NCI-H446 treated with DMSO at 0.1 percent for 48 hours (cell line): ENCODE results near the gene LRRC55.

Experiments
- DNase-seq: peaks from one replicate; lab custom pipeline; 2025; lab: John Stamatoyannopoulos, UW

The LRRC55 gene

DNA sequence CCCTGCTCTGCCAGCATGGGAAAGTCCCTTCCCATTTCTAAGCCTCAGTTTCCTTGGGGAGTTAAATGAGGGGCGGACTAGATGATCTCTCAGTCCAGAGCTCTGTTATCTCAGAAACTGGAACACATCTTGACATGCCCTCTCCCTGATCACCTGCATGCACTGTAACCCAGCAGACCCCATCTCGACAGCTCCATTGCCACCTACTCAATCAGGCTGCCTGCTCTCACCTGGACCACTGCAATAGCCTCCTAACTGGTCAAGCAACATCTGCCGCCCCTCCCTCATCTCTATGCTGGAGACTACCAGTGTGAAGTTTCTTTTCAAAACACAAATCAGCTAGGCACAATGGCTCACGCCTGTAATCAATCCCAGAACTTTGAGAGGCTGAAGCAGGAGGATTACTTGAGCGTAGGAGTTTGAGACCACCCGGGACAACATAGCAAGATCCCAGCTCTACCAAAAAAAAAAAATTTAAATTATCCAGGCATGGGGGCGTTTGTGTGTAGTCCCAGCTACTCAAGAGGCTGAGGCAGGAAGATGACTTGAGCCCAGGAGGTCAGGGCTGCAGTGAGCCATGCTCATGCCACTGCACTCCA is 22.2 kb downstream of the LRRC55 start:
- no peak for DNase-seq

DNA sequence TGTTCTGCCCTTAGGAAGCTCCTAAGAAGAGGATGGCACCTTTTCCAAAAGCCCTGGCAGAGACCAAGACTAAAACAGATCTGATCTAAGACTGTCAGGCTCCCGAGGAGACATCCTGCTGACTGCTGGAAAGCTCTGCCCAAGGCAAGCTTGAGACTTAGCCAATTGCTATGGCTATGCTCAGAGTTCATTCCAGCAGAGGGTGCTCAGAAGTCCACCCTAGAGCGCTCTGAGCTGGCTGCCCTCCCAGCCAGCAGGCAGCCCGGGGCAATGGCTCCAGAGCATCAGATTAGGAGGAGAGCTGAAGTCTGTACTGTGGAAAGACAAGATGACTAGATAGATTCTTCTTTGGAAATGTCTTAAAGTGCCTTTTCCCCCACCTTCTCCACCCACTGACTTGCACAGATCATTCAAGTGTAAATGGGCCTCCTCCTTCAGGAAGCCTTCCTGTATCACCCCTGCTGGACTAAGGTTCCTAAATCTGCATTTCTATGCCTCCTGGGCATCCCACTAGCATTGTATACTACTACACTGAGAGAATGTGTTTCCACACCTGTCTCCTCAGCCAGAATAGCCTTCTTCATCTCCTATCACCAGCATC is 23.4 kb downstream of the LRRC55 start:
- DNase-seq, result no peak

DNA sequence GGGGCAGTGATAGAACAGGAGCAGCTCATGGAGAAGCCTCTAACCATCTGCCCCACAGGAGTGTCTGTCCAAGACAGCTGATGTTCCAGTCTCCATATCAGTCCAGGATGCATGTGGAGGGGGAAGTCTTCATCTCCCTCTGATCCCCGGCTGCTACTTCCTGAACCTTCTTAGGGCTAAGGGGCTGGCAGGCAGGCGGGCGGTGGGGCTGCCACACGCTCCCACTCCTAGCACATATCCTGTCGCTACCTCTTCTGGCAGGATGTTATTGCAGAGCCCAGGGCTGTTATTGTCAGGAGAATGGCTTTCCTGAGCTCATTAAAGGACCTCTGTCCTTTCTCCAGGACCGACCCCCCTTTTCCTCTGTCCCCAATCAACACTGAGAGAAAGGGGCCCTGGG is 25.4 kb downstream of the LRRC55 start:
- DNase-seq, result no peak

DNA sequence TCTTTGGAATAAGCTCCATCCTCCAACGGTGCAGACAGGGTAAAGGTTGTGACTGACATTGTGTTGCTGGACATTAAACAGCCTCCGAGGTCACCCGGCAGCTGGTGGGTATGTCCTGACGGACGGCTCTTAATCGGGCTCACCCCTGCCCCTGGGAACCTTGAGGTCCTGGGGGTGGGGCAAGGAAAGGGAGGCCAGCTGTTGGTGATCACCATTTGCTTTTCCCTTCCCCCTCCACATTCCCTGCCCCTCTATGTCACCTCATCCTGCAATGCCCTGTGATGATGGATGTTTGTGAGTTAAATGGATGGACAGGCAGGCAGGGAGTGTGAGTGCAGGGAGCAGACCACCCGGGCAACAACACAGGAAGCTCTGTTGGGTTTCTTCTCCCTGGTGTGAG is 29.0 kb downstream of the LRRC55 start:
- DNase-seq, result no peak

DNA sequence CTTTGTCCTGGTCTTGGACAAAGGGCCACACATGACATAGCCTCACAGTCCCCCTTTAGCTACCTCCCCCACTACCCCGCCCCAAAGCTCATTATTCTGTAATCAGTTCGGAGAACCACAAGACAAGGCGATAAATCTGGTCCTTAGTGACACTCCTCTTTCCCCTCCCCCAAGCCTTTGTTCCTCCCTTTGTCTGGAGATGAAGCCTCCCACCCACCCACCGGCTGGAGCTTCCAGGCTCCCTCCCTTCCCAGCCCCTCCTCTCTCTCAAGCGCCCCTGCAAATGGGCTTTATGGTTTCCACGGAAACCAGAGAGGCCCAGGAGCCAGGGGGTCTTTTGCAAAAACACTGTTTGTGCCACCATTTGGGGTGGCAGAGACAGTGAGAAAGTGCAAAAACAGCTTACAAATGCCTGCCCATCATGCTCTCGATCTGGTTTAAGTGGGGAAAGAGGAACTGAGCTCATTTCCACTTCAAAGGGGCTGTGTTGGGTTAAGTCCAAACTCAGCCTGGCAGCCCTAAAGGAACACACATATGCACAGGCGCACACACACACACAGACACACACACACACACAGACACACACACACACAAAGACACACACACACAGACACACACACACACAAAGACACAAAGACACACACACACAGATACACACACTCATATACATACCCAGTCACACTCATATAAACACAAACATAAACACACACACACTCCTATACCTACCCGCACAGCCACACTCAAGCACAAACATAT is 31.8 kb downstream of the LRRC55 start:
- DNase-seq, result no peak

DNA sequence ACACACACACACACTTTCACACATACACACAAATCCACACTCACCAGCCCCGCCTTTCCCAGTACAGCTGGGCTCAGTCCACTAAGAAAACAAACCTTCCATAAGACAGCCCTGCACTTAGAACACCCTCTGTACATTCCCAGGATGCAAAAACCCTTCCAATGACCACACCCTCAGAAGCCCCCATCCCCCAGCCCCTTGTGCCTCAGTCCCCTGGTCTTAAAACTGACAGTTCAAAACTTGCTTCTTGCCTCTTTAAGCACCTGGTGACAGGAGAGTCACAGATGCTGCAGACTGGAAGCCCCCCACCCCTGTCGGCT is 32.3 kb downstream of the LRRC55 start:
- no peak for DNase-seq

DNA sequence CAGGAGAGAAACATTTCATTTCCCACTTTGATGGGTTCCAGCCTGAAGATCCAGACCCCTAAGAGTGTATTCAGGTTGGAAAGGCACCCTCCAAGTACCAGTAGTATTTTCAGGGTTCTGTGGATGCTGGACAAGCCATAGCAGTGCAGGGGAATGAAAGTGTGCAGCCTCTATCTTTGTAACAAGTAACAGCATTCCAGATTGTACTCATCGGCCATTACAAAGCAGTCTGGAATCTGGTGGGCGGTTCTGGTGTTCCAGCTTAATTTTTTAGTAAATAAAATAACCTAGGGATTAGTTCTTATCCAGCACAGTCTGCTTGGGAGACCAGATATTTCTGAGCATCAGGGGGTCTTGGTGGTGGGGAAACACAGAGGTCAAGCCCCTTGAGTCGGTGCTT is 32.7 kb downstream of the LRRC55 start:
- DNase-seq, result no peak

DNA sequence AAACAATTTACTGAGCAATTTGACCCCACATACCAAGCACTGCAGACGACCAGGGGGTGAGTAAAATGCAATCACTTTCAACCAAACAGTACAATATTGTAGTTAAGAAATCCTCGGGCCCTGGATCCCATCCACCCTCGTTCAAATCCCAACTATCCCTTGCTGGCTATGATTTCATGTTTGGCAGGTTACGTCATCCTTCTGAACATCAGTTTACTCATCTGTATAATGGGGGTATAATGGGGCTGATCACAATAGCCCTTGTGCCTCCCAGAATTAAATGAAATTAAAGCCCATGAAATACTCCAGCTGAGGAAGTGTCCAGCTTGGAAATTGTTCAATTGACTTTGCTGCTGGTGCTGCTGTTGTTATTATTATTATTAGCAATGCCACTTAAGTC is 34.7 kb downstream of the LRRC55 start:
- no peak for DNase-seq

DNA sequence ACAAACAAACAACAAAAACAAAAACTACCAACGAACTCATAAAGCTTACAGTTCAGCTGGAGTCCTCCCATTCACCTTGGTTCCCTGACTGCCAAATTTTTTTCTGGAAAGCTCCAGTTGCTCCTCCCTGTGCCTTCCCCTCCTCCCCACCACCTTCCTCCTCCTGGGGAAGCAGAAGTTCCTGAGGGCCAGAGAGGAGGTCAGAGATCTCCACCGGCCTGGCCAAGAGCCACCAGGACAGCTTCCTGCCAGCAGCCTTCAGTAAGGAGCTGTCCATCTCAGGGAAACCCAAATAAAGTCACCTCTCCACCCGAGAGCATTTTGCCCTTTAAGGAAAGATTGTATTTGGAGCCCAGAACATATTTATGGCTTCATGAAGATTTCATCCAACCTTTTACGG is 35.3 kb downstream of the LRRC55 start:
- no peak for DNase-seq

DNA sequence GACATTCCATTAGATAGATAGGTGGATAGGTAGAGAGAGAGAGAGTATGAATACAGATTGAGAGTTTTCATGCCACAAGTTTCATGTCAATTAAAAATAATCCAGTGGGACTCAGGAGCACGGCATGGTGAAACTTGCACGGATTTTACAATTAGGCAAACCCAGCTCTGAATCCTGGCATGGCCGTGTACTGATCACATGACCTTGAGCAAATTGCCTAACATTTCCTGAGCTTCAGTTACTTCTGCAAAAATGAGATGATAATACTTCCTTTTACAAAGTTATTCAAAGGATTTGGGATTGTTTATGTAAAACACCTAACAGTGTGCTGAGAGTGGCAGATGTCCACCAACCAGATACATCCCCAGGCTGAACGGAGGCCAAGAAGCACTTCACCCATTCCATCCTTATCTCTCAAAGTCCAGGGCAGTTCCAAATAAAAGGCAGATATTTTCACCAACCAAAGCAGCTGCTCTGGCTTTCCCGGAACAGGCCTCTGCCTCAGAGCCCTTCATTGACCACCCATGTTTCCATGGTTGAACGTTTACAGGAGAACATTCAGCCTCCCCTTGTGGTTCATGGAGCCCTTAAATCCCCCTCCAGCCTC is 37.4 kb downstream of the LRRC55 start:
- no peak for DNase-seq

DNA sequence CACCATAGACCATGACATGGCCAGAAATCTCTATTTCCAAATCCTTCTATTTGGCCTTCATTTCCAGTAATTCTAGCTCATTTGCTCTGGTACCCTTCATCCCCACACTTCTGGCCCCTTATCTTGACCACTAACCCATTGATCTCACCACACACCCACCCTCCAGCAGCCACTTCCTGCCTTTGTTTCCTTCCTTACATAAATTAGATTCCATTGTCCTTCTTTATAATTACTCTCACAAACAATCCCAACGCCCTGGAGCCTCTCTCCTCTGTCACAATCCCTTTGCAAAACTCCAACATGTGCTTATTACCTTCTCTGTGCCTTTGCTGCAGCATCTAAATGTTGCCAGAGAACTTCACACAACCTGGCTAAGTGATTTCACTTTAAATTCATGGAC is 40.5 kb downstream of the LRRC55 start:
- DNase-seq, result no peak

DNA sequence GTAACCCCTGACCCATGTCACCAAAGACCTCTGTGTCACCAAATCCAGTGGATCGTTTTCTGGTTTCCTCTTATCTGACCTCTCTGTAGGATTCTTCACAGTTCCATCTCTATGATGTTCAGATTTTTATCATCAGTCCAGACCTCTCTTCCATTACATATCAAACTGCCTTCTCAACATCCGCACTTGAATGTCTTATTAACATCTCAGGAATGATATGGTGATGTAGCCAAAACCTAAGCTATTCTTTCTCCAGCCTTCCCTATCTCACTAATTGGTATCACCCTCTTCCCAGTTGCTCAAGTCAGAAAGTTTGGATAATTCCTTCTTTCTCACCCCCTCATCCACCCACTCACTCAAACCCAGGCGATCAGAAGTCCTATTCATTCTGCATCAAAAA is 41.8 kb downstream of the LRRC55 start:
- DNase-seq, result no peak

DNA sequence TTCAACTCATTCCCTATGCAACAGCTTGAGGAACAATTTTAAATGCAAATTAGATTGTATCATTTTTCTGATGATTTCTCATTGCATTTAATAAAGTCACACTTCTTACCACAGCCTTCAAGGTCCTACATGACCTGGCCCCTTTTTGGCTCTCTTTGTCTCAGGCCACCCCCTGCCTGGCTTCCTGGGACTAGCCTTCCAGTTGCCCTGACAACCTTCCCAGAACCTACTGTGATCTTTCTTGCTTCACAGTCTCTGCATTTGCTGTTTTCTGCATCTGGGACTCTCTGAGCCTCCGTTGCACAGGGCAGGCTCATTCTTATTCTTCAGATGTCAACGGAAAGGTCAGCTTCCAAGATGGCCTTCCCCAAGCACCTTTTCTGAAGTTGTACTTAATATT is 42.4 kb downstream of the LRRC55 start:
- no peak for DNase-seq

DNA sequence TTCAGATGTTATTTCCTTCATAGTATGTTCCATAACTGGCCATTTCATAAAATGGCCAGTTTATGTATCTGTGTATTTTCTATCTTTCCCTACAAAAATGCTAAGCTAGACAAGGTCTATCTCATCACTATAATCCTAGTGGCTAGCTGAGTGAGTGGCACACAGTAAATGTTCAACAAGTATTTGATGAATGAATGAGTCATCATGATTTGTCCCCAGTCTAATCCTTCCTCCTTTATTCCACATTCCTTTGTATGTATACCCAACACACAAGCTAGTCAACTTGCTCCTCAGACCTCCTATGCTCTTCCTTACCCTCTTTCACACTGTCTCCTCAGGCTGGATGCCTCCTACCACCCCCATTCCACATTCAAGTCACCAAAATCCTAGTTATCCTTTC is 42.8 kb downstream of the LRRC55 start:
- no peak for DNase-seq

DNA sequence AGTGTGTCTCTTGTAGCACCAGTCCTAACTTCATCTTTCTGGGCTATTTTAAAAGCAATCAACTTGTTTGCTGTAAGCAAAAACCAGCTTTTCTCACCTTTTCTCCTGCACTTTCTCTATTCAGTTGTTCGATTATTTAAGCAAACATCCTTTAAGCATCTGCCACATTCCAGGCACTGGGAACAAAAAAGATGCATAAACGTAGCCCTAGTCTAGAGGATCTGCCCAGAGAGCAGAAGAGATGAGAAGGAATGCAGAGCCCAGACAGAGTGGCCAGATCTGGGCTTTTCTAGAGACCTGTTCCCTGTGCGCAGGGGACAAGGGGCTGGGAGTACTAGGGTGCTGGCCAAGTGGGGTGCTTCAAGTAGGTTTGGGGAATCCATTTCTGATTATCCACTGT is 46.8 kb downstream of the LRRC55 start:
- no peak for DNase-seq

DNA sequence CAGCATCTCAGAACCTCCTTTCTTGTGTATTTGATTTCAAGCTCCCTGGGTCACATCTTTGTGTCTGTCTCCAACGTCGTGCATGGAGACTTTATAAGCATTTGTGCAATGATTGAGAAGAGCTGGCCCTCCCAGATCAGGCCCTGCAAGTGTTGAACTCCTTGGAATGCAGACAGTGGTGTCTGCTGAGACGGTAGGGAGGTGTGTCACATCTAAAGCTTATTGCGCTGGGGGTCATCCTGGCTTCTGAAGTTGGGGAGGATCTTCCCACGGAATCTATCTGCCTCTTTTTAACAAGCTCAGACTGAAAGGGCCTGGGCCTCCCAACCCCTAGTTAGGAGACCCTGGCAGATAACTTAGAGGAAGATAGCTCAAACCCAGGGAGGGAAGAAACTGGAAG is 48.6 kb downstream of the LRRC55 start:
- no peak for DNase-seq

DNA sequence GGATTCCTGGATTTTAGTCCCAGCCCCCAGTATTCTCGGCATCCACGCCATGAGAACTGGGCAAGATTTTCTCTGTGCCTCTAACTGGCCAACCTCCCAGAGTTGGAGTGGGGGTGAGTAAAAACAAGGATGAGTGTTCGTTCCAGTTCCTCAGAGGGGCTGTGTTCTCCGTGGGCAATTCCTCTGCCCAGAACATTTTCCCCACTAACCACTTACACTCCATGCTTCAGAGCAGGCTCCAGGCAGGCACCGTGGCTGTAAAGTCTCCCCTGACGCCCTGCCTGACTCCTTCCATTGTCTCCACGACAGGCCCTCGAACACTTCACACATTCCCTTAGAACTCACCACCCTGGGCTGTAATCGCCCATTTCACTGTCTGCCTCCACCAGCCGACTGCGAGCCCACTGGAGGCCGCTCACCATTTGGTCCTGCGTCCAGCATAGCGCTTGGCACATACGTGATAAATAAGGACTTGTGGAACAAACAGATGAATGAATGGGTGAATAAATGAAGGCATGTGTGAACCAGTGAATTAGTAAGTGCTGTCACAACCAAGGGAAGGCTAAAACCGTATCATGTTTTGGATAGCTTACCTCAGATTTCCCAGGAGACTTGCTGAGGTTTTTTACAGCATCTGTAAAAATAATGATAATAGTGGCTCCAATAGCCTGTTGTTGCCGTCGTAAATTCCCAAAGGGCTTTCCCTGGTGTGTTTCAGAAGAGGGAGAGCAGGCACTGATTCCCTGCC is 49.2 kb downstream of the LRRC55 start:
- DNase-seq, result no peak

DNA sequence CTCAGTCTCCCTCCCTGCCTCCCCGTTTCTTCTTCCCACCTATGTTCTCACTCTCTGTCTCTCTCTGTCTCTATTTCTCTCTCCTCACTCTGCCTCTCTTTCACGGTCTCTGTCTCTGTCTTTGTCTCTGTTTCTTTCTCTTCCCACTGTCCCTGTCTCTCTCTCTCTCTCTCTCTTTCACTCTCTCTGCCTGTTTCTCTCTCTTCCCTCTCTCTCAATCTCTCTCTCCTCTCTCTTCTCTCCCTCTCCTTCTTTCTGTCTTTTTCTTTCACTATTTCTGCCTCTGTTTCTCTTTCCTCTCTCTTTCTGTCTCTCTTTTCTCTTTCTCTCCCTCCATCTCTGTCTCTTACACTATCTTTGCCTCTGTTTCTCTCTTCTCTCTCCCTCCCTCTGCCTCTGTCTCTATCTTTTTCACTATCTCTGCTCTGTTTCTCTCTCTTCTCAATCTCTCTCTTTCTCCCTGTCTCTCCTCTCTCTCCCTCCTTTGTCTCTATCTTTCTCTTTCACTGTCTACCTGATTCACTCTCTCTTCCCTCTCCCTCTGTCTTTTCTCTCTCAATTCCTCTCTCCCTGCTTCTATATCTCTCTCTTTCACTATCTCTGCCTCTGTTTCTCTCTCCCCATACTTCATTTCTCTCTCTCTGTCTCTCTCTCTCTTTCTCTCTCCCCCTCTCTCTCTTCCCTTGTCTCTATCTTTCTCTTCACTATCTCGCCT is 49.9 kb downstream of the LRRC55 start:
- DNase-seq, result no peak

DNA sequence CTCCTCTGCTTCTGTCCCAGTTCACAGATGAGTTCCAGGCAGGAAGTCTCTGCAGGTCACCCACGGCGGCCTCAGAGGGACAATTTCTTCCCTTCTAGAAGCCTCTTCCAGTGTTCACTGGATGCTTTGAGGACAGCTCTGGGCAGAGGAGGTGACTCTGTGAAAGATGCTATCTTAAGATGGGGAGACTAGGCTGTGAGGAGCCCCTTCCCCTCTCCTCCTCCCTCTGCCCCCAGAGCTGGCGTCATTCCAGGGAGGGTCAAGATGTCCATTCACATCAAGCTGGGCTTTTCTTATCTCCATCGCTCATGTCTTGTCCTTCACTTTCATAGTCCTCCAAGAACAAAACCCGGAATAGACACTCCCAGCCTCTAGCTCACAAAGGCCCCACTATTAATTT is 51.9 kb downstream of the LRRC55 start:
- DNase-seq, result no peak

DNA sequence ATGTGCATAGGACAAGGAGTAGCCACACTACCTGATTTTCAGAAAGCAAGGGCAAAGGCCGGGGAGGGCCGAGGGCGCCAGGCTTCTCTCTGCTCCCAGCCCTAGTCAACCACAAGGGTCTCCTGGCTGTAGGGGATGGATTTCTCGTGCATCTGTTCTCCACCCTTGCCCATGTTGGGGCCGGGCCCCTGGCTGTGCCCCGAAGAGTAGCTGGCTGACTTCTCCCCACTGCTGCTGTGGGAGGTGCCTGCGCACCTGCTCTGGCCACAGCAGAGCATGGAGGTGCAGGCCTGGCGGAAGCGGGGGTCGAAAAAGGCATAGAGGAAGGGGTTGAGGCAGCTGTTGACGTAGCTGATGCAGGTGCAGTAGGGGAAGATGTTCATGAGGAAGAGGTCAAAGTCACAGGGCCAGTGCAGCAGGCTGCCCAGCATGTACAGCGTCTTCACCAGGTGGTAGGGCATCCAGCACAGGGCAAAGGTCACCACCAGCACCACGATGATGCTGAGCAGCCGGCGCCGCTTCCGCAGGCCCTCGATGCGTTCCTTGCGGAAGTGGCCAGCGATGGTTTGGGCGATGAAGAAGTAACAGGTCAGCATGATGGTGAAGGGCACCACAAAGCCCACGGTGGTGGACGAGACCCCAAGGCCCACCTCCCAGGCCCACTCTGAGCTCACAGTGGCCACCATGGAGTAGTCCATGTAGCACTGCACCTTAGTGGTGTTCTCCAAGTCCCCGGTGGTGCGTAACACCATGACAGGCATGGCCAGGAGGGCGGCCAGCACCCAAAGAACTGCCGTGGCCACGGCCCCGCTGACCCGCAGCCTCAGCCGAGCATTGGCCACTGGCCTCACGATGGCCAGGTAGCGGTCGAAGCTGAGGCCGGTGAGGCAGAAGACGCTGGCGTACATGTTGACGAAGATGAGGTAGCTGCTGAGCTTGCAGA is 54.3 kb downstream of the LRRC55 start:
- no peak for DNase-seq

DNA sequence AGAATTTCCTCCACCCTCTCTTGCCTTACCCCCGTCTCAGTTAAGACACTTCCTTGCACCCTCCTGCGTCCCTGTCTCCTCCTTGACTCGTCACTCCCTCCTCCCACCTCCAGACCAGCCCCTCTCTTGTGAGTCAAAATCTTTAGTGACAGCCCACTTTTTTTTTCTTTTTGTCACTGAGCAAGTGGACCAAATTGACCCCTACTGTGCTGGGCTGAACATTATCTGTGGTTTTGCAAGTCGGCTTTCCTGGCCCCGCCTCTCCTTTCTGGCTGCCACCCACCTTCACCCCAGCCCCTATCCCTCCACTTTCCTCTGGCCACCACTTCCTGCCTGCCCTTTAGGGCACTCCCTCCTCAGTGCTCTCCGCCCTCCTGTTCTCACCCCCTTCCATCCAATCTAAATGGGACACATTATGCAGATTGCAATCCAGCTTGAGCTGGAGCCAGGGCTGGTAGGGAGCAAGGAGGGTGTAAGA is 55.5 kb downstream of the LRRC55 start, which contains the start of gene APLNR:
TSS of gene APLNR (minus strand) at position 47 of the 478 bp plus-strand sequence. CDS start 246 bp downstream, outside the sequence.
- DNase-seq, result no peak
